Measurements from ENCODE around the gene CWC27.
"Not testable (repeated sequence)": the region's sequence is repeated elsewhere in the genome, so short reads cannot be mapped to it uniquely, and the experiment has no call there.

The CWC27 gene

GRCh38 chr5:64923151-64923685, 154.5 kb downstream of the CWC27 start:
- DNase-seq (ENCODE audit: low read depth in 2 of 2), result no peak

- no peak for DNase-seq (ENCODE audit: low read depth in 2 of 2)
Observed at GRCh38 chr5:64925123-64925522, 156.4 kb downstream of the CWC27 start.

- no peak for DNase-seq (ENCODE audit: low read depth in 2 of 2)
Observed at GRCh38 chr5:64929833-64930232, 161.1 kb downstream of the CWC27 start.

GRCh38 chr5:64930672-64931318, 162.1 kb downstream of the CWC27 start:
- no peak for DNase-seq (ENCODE audit: low read depth in 2 of 2)

- not testable (repeated sequence) for DNase-seq (ENCODE audit: low read depth in 2 of 2)
Observed at GRCh38 chr5:64939422-64939771, 170.7 kb downstream of the CWC27 start.

GRCh38 chr5:64939772-64940510, 171.2 kb downstream of the CWC27 start:
- DNase-seq (ENCODE audit: low read depth in 2 of 2), result no peak

- DNase-seq (ENCODE audit: low read depth in 2 of 2), result no peak
Observed at GRCh38 chr5:64942460-64942859, 173.7 kb downstream of the CWC27 start.

GRCh38 chr5:64944868-64945267, 176.1 kb downstream of the CWC27 start:
- DNase-seq (ENCODE audit: low read depth in 2 of 2), result no peak

GRCh38 chr5:64947031-64947430, 178.3 kb downstream of the CWC27 start:
- DNase-seq (ENCODE audit: low read depth in 2 of 2), result no peak

GRCh38 chr5:64947801-64948200, 179.1 kb downstream of the CWC27 start:
- DNase-seq (ENCODE audit: low read depth in 2 of 2), result no peak

- DNase-seq (ENCODE audit: low read depth in 2 of 2), result no peak
Observed at GRCh38 chr5:64949331-64949730, 180.6 kb downstream of the CWC27 start.

GRCh38 chr5:64952951-64953673, 184.4 kb downstream of the CWC27 start:
- DNase-seq (ENCODE audit: low read depth in 2 of 2), result no peak

GRCh38 chr5:64954518-64954917, 185.8 kb downstream of the CWC27 start:
- DNase-seq (ENCODE audit: low read depth in 2 of 2), result no peak

- no peak for DNase-seq (ENCODE audit: low read depth in 2 of 2)
Observed at GRCh38 chr5:64958757-64959391, 190.1 kb downstream of the CWC27 start.

- no peak for DNase-seq (ENCODE audit: low read depth in 2 of 2)
Observed at GRCh38 chr5:64963278-64963677, 194.5 kb downstream of the CWC27 start.

- DNase-seq (ENCODE audit: low read depth in 2 of 2), result no peak
Observed at GRCh38 chr5:64968591-64969110, 199.9 kb downstream of the CWC27 start.

GRCh38 chr5:64969578-64969977, 200.8 kb downstream of the CWC27 start:
- no peak for DNase-seq (ENCODE audit: low read depth in 2 of 2)

GRCh38 chr5:64971513-64971912, 202.8 kb downstream of the CWC27 start:
- DNase-seq (ENCODE audit: low read depth in 2 of 2), result no peak

GRCh38 chr5:64971990-64972389, 203.3 kb downstream of the CWC27 start:
- no peak for DNase-seq (ENCODE audit: low read depth in 2 of 2)

- DNase-seq (ENCODE audit: low read depth in 2 of 2), result no peak
Observed at GRCh38 chr5:64972591-64972990, 203.9 kb downstream of the CWC27 start.

GRCh38 chr5:64973215-64973614, 204.5 kb downstream of the CWC27 start:
- no peak for DNase-seq (ENCODE audit: low read depth in 2 of 2)

GRCh38 chr5:64977779-64978178, 209.0 kb downstream of the CWC27 start:
- no peak for DNase-seq (ENCODE audit: low read depth in 2 of 2)

Data from stimulated activated CD8-positive, alpha-beta memory T cell treated with anti-CD3 and anti-CD28 coated beads, Interleukin-15, amount 100 ng/mL, for 4 hours (primary cell).